ENCODE results near the gene ZNF48. TPM values are rescaled to one million over a fixed set of nuclear protein-coding genes. Genes with fewer than 3 reads are reported as not detected.

ZNF48 gene
- polyA plus RNA-seq, 1 experiment, result 4.6 TPM

- ChIA-PET POLR2A (no interaction called here), CTCF (interaction anchor here (1.0 kb wide), 1 partner anchor 9 kb away, joined by 6 read pairs; no protein-coding TSS in a partner anchor)
- peak overlapping the region; percentile 85 for H3K4me3 ChIP-seq (ENCODE audit: low read depth, low read length)
- TF ChIP-seq CTCF (IDR thresholded peaks at IDR 0.05; ENCODE audit: insufficient read depth, low read depth, low read length), result no peak
- no peaks in the 10 kb centered on the region for H3K27me3 ChIP-seq (ENCODE audit: control insufficient read depth, insufficient read depth, low read length)
- H3K36me3 ChIP-seq (ENCODE audit: control insufficient read depth, insufficient read depth, low read length), result peaks cover 11% of the 10 kb centered on the region
- DNase-seq (ENCODE audit: low read depth), result no peak
Observed at GRCh38 chr16:30367349-30368009, 27.7 kb upstream of the ZNF48 start.

- no peak for DNase-seq (ENCODE audit: low read depth)
- no peak for TF ChIP-seq CTCF (IDR thresholded peaks at IDR 0.05; ENCODE audit: insufficient read depth, low read depth, low read length)
- Histone ChIP-seq H3K36me3 (ENCODE audit: control insufficient read depth, insufficient read depth, low read length) (peaks cover 8% of the 10 kb centered on the region), H3K4me3 (ENCODE audit: low read depth, low read length) (peak overlapping the region; percentile 85), H3K27me3 (ENCODE audit: control insufficient read depth, insufficient read depth, low read length) (no peaks in the 10 kb centered on the region)
- CTCF ChIA-PET, result interaction anchor here (0.8 to 1.2 kb wide), 5 partner anchors 10 to 329 kb away, joined by 3 to 6 read pairs (median 3); partner anchors contain the start of gene ZNF771
- POLR2A ChIA-PET, result no interaction called here
Observed at GRCh38 chr16:30368122-30368791, 27.0 kb upstream of the ZNF48 start.

DNA sequence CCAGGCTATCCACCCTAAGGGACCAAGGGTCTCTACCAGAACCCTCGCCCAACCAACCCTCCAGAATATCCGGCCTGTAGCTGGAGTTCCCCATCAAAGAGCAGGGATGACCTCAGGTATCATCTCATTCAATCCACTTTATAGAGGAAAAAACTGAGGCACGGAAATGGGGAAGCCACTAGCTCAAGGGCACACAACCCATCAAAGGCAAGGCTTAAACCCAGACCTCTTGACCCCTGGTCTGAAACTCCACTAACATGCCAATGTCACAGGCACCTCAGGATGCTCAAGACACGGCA is 26.5 kb upstream of the ZNF48 start:
- Histone ChIP-seq H3K27me3 (ENCODE audit: control insufficient read depth, insufficient read depth, low read length) (no peaks in the 10 kb centered on the region), H3K4me3 (ENCODE audit: low read depth, low read length) (peak overlapping the region; percentile 85), H3K36me3 (ENCODE audit: control insufficient read depth, insufficient read depth, low read length) (peaks cover 8% of the 10 kb centered on the region)
- ChIA-PET POLR2A (interaction anchor here (1.1 kb wide), 1 partner anchor 12 kb away, joined by 3 read pairs; no protein-coding TSS in a partner anchor), CTCF (interaction anchor here (0.8 to 1.2 kb wide), 5 partner anchors 27 to 329 kb away, joined by 3 to 4 read pairs (median 3); partner anchors contain the start of genes ZNF48 and ZNF771)
- no peak for DNase-seq (ENCODE audit: low read depth)
- no peak for TF ChIP-seq CTCF (IDR thresholded peaks at IDR 0.05; ENCODE audit: insufficient read depth, low read depth, low read length)

- Histone ChIP-seq H3K4me3 (ENCODE audit: low read depth, low read length) (peak overlapping the region; percentile 85), H3K27me3 (ENCODE audit: control insufficient read depth, insufficient read depth, low read length) (no peaks in the 10 kb centered on the region), H3K36me3 (ENCODE audit: control insufficient read depth, insufficient read depth, low read length) (peaks cover 8% of the 10 kb centered on the region)
- no peak for DNase-seq (ENCODE audit: low read depth)
- POLR2A ChIA-PET, result interaction anchor here (1.1 kb wide), 1 partner anchor 13 kb away, joined by 3 read pairs; no protein-coding TSS in a partner anchor
- CTCF ChIA-PET, result interaction anchor here (0.8 to 1.2 kb wide), 5 partner anchors 26 to 330 kb away, joined by 3 to 4 read pairs (median 3); partner anchors contain the start of genes ZNF48 and ZNF771
- TF ChIP-seq CTCF (IDR thresholded peaks at IDR 0.05; ENCODE audit: insufficient read depth, low read depth, low read length), result no peak
Observed at GRCh38 chr16:30369091-30369937, 25.9 kb upstream of the ZNF48 start.
